ENCODE measurements around the gene PANK4. TPM values are rescaled to one million over a fixed set of nuclear protein-coding genes. Genes with fewer than 3 reads are reported as not detected.

Gene PANK4
- total and polyA plus RNA-seq, 9 of the 15 experiments (the other 6 are each of a cell fraction or from before 2014, with no cell fraction given): 0.93 to 55.6 (median 31.5) TPM

GRCh38 chr1:2559509-2560298 lies 33.3 kb upstream of the PANK4 start (continued):
- TF ChIP-seq ZFP91 (CRISPR knock-in tag; IDR thresholded peaks at IDR 0.05) (no peak), ZNF24 (IDR thresholded peaks at IDR 0.05) (no peak), NEUROD1 (IDR thresholded peaks at IDR 0.05; ENCODE audit: borderline replicate concordance, low read depth, low read length, partially characterized antibody) (no peak), ZNF311 (CRISPR knock-in tag; IDR thresholded peaks at IDR 0.05) (no peak), TAF9B (IDR thresholded peaks at IDR 0.05; ENCODE audit: partially characterized antibody) (no peak), BDP1 (IDR thresholded peaks at IDR 0.05; ENCODE audit: insufficient read depth, insufficient read length) (no peak), PATZ1 (CRISPR knock-in tag; IDR thresholded peaks at IDR 0.05; ENCODE audit: borderline replicate concordance) (no peak), CHD4 (IDR thresholded peaks at IDR 0.05; ENCODE audit: insufficient read depth, insufficient replicate concordance, low read depth, low read length, poor library complexity, severe bottlenecking) (no peak), THAP12 (CRISPR knock-in tag; IDR thresholded peaks at IDR 0.05) (no peak), PHF21A (IDR thresholded peaks at IDR 0.05; ENCODE audit: borderline replicate concordance, low read depth) (no peak), GATAD2A (IDR thresholded peaks at IDR 0.05) (no peak), ESRRB (CRISPR knock-in tag; IDR thresholded peaks at IDR 0.05; ENCODE audit: borderline replicate concordance) (no peak), POLR3A (IDR thresholded peaks at IDR 0.05; ENCODE audit: borderline replicate concordance, extremely low read depth, insufficient read depth, insufficient read length) (no peak), CAMTA2 (CRISPR knock-in tag; conservative IDR thresholded peaks at IDR 0.05) (no peak), ZBTB33 (CRISPR knock-in tag; IDR thresholded peaks at IDR 0.05) (peak; percentile 80), NRF1 (conservative IDR thresholded peaks at IDR 0.05 in 1 of 2, IDR thresholded peaks at IDR 0.05 in 1 of 2) (0 out of 4 replicates have a peak, but pooled peaks of 1 of the 2 experiments have one; percentile 18), USF2 (CRISPR knock-in tag; IDR thresholded peaks at IDR 0.05) (no peak)
